Heart left ventricle (tissue), 16 donors: ENCODE measurements around the gene SMC1B. TPM values are rescaled to one million over a fixed set of nuclear protein-coding genes. Genes with fewer than 3 reads are reported as not detected.

ENCODE experiments used
- ATAC-seq, 4 donors: fragments of 200-7000 bp; cut with Tn5 transposase; one replicate each; pipeline ENCODE4 v1.9.1; 2020 to 2022; ENCODE audit warnings: moderate library complexity in 4 of 4, mild to moderate bottlenecking in 3 of 4, moderate number of reproducible peaks in 1 of 4
- DNase-seq, 5 donors: peaks; one replicate each; pipeline ENCODE4 v3.0.0-alpha.2; 2020
- H3K27ac ChIP-seq, 12 donors: fragments of 200-600 bp; sonication (generic) in 4 of 12; one replicate each; pipeline versions ENCODE4 v1.5.0 to v1.8.0; 2016 to 2022; ENCODE audit warnings: mild to moderate bottlenecking in 2 of 12
- H3K27me3 ChIP-seq, 9 donors: fragments of 200-600 bp; sonication (generic) in 2 of 9; one replicate each; pipeline versions ENCODE4 v1.5.1 to v1.8.0; 2016 to 2022; ENCODE audit warnings: mild to moderate bottlenecking in 3 of 9
- H3K36me3 ChIP-seq, 9 donors: fragments of 200-600 bp; sonication (generic) in 2 of 9; one replicate each; pipeline versions ENCODE4 v1.5.0 to v1.8.0; 2018 to 2022; ENCODE audit warnings: mild to moderate bottlenecking in 2 of 9
- H3K4me1 ChIP-seq, 12 donors: fragments of 200-600 bp; sonication (generic) in 4 of 12; one replicate each; pipeline versions ENCODE4 v1.5.0 to v1.8.0; 2016 to 2022; ENCODE audit warnings: mild to moderate bottlenecking in 3 of 12
- H3K4me3 ChIP-seq, 12 donors: fragments of 200-600 bp; sonication (generic) in 4 of 12; one replicate each; pipeline versions ENCODE4 v1.5.0 to v1.8.0; 2017 to 2022; ENCODE audit warnings: mild to moderate bottlenecking in 9 of 12, moderate library complexity in 4 of 12
- H3K9me3 ChIP-seq, 12 donors: fragments of 200-600 bp; sonication (generic) in 4 of 12; one replicate each; pipeline versions ENCODE4 v1.5.0 to v1.8.0; 2016 to 2022; ENCODE audit warnings: mild to moderate bottlenecking in 1 of 12
- CTCF ChIP-seq, 12 donors: fragments of 200-600 bp; sonication (generic) in 4 of 12; IDR thresholded peaks; one replicate each; pipeline versions ENCODE4 v1.5.0 to v1.8.0; 2018 to 2022; ENCODE audit warnings: antibody characterized with exemption in 12 of 12, mild to moderate bottlenecking in 5 of 12
- POLR2A ChIP-seq, 2 donors: fragments of 450-650 bp; IDR thresholded peaks; one replicate each; pipeline ENCODE4 v1.6.1; 2017; ENCODE audit warnings: antibody characterized with exemption in 2 of 2, mild to moderate bottlenecking in 2 of 2, moderate library complexity in 2 of 2
- WGBS, 4 donors: extraction: QIAGEN DNeasy Blood & Tissue Kit in 2 of 4; methylation state at CpG; one replicate each; pipeline versions ENCODE4 v1.1.5 to v1.1.7; 2013 to 2018; 5-methylcytosine and 5-hydroxymethylcytosine counted together
- intact Hi-C, 10 donors: fragments of 100-400 bp; cut with DNase I; formaldehyde crosslinking; loops; one replicate each; pipeline versions ENCODE4 v1.11.1 to v1.14.2; 2022
- polyA plus RNA-seq, 2 donors: library from polyadenylated mRNA; stranded (reverse); fragments of 200-250 nt; gene quantifications; one replicate each; pipeline ENCODE4 v1.2.3, GENCODE V29; 2013
- total RNA-seq, 9 donors: library from RNA; depleted of rRNA in 2 of 9; stranded (reverse); fragments of >200 nt in 2 of 9; fragmentation: NEBNext Ultra II Directional in 3 of 9; extraction: Animal tissue kit (Norgen Biotek cat#: 25700) in 3 of 9; gene quantifications; one replicate each; pipeline versions ENCODE4 v1.1.0 to v1.2.4, GENCODE V29; 2016 to 2023
- donor health status: ischemic (EF 13 %, LVEDD 7.1; RV severe dilation, severe dysfunction).
- donor health status: healthy with polysubstance abuse.
- donor health status: DM: no; HTN: yes; CAD: no.
- donor health status: DM: no; HTN: no; CAD: no.
- donor health status: ischemic (EF 25% LVEDD 6.9; RV normal size, moderate dysfunction).
- donor health status: ischemic (EF 25% LVEDD 5.7; RV mildly dilated, moderate dysfunction).
- donor health status: healthy.
- donor health status: DM: yes; HTN: yes; CAD: no.
- donor health status: ischemic (EF 35%, LVEDD 5.7; RV mildly dilated, moderate dysfunction).
- donor health status: nonischemic (EF 11% LVEDD 7.7; RV severe dilation, severe dysfunction).
- donor health status: DM: yes; HTN: yes; CAD: no.
- donor health status: PGD.
- donor health status: ischemic (EF 29% LVEDD 5.4; RV normal size, mild dysfunction).
- donor health status: nonischemic (EF 23%, LVEDD 6.1; RV moderate dilation, normal function).

SMC1B gene
- total and polyA plus RNA-seq, 11 donors, result not detected

- peak; percentile 45 to 74 (median 63) for DNase-seq
- H3K27me3 ChIP-seq, result no peaks in the 10 kb centered on the region
Measured at GRCh38 chr22:45317551-45318167, 95.7 kb downstream of the SMC1B start.

DNA sequence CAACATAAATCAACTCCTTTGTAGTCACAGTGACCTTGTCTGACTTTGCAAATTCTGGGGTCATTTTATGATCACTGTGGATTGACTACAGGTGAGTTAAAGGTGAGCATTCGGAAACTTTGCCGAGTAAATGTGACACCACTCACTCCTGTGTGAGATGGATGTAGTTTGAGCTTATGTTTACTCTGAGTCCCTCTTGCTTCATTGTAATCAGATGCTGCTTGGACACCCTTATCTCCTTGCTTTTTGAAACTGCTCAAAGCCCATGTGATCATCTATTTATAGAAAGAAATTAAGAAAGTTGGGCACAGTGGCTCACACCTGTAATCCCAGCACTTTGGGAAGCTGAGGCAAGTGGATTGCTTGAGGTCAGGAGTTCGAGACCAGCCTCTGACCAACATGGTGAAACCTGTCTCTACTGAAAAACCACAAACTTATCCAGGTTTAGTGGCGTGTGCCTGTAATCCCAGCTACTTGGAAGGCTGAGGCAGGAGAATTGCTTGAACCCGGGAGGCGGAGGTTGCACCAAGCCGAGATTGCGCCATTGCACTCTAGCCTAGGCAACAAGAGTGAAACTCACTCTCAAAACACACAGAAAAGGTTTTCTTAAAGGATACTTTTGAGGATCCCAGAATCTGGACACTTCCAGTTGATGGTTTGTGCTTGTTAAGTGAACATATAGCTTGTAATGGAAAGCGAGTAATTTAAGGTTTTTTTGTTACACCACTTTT, 96.4 kb downstream of the SMC1B start:
- 85 to 91% (median 86%) methylated on average over 9 of the region's 9 CpGs for WGBS, 4 donors
- H3K4me3 ChIP-seq, result no peak overlapping the region
- no peaks in the 10 kb centered on the region for H3K9me3 ChIP-seq
- H3K27ac ChIP-seq, result peak overlapping the region in 11 of 12 donors; percentile 35 to 92 (median 75)
- no peak for TF ChIP-seq POLR2A (IDR thresholded peaks at IDR 0.05)
- TF ChIP-seq CTCF (IDR thresholded peaks at IDR 0.05), result no peak
- peaks cover 0 to 73% (median 42%) of the 10 kb centered on the region in 12 donors for H3K4me1 ChIP-seq
- H3K27me3 ChIP-seq, result no peaks in the 10 kb centered on the region
- DNase-seq (no peak), ATAC-seq (no peak)
- peaks cover 0 to under 1% (median 0%) of the 10 kb centered on the region in 9 donors for H3K36me3 ChIP-seq
- intact Hi-C loops, result loop anchor here in 5 of 10 donors (2.0 to 10.0 kb wide), 5 partner anchors 40 to 120 kb away; partner anchors contain the start of genes RIBC2 (in 1 of the 5) and SMC1B (in 1 of the 5)

More at GRCh38 chr22:45317551-45318167, 95.7 kb downstream of the SMC1B start:
- WGBS, 4 donors, result 31 to 47% (median 36%) methylated on average over 16 to 19 of the region's 19 CpGs
- peak overlapping the region in 7 of 12 donors; percentile 1 to 38 (median 18) for H3K4me3 ChIP-seq
- no peaks in the 10 kb centered on the region for H3K9me3 ChIP-seq
- TF ChIP-seq CTCF (IDR thresholded peaks at IDR 0.05) (peak in 11 of 12 donors; percentile 26 to 59 (median 48)), POLR2A (IDR thresholded peaks at IDR 0.05) (no peak)
- intact Hi-C loops, result loop anchor here in 6 of 10 donors (1.0 to 10.0 kb wide), 6 partner anchors 17 to 120 kb away; partner anchors contain the start of genes RIBC2 (in 1 of the 6) and SMC1B (in 1 of the 6)
- H3K4me1 ChIP-seq, result peaks cover 0 to 74% (median 42%) of the 10 kb centered on the region in 12 donors
- ATAC-seq, result peak; percentile 53 to 87 (median 74)
- peaks cover 0 to 8% (median 3%) of the 10 kb centered on the region in 9 donors for H3K36me3 ChIP-seq
- H3K27ac ChIP-seq, result peak overlapping the region; percentile 35 to 92 (median 74)

GRCh38 chr22:45314786-45315185, 98.6 kb downstream of the SMC1B start:
- ATAC-seq, result no peak
- Histone ChIP-seq H3K27me3 (no peaks in the 10 kb centered on the region), H3K9me3 (no peaks in the 10 kb centered on the region), H3K4me3 (no peak overlapping the region), H3K27ac (peak overlapping the region in 3 of 12 donors; percentile 7 to 31 (median 28)), H3K4me1 (peaks cover 0 to 68% (median 48%) of the 10 kb centered on the region in 12 donors), H3K36me3 (no peaks in the 10 kb centered on the region)
- DNase-seq, result no peak
- no peak for TF ChIP-seq POLR2A (IDR thresholded peaks at IDR 0.05)
- TF ChIP-seq CTCF (IDR thresholded peaks at IDR 0.05), result no peak
- 91 to 94% (median 93%) methylated on average over 6 of the region's 6 CpGs for WGBS, 4 donors
- intact Hi-C loops, result loop anchor here in 6 of 10 donors (2.0 to 10.0 kb wide), 6 partner anchors 37 to 123 kb away; partner anchors contain the start of genes RIBC2 (in 1 of the 6) and SMC1B (in 1 of the 6)
